Neutrophil (primary cell): ENCODE results near the gene SOX18.

Experiments used
- H3K27ac ChIP-seq: fragments of 200-600 bp; sonication (generic); 2 replicates; pipeline ENCODE4 v1.5.1; 2016; ENCODE audit warnings: mild to moderate bottlenecking, moderate library complexity
- H3K27me3 ChIP-seq: fragments of 200-600 bp; sonication (generic); 2 replicates; pipeline ENCODE4 v1.6.0; 2016; ENCODE audit warnings: mild to moderate bottlenecking
- H3K36me3 ChIP-seq: fragments of 200-600 bp; sonication (generic); 2 replicates; pipeline ENCODE4 v1.5.1; 2017
- H3K4me1 ChIP-seq, 2 experiments: fragments of 200-600 bp in 1 of 2; sonication (generic) in 1 of 2; 1 replicate in 1 of 2; 2 replicates in 1 of 2; pipeline versions ENCODE4 v1.5.1 to v1.6.1; 2013 to 2016; ENCODE audit warnings: low read depth in 1 of 2, low read length in 1 of 2, mild to moderate bottlenecking in 1 of 2, moderate library complexity in 1 of 2; ENCODE audit not compliant: control insufficient read depth in 1 of 2, insufficient read depth in 1 of 2
- H3K4me3 ChIP-seq, 2 experiments: fragments of 200-600 bp in 1 of 2; sonication (generic) in 1 of 2; 1 replicate in 1 of 2; 2 replicates in 1 of 2; pipeline ENCODE4 v1.5.1; 2013 to 2016; ENCODE audit warnings: low read depth in 1 of 2, low read length in 1 of 2, mild to moderate bottlenecking in 1 of 2, moderate library complexity in 1 of 2
- H3K9me3 ChIP-seq: fragments of 200-600 bp; sonication (generic); 2 replicates; pipeline ENCODE4 v1.5.1; 2016
- CTCF ChIP-seq: fragments of 200-600 bp; sonication (generic); IDR thresholded peaks from 2 replicates; pipeline ENCODE4 v1.5.1; 2016; ENCODE audit warnings: antibody characterized with exemption

Gene SOX18

GRCh38 chr20:64055396-64055892 lies 6.0 kb upstream of the SOX18 start:
- no peaks in the 10 kb centered on the region for H3K36me3 ChIP-seq
- H3K4me1 ChIP-seq, result peaks cover 16 to 22% of the 10 kb centered on the region in 2 experiments
- no peaks in the 10 kb centered on the region for H3K9me3 ChIP-seq
- peaks cover 75% of the 10 kb centered on the region for H3K27me3 ChIP-seq
- no peak for TF ChIP-seq CTCF
- H3K4me3 ChIP-seq, result no peak overlapping the region
- no peak overlapping the region for H3K27ac ChIP-seq

DNA sequence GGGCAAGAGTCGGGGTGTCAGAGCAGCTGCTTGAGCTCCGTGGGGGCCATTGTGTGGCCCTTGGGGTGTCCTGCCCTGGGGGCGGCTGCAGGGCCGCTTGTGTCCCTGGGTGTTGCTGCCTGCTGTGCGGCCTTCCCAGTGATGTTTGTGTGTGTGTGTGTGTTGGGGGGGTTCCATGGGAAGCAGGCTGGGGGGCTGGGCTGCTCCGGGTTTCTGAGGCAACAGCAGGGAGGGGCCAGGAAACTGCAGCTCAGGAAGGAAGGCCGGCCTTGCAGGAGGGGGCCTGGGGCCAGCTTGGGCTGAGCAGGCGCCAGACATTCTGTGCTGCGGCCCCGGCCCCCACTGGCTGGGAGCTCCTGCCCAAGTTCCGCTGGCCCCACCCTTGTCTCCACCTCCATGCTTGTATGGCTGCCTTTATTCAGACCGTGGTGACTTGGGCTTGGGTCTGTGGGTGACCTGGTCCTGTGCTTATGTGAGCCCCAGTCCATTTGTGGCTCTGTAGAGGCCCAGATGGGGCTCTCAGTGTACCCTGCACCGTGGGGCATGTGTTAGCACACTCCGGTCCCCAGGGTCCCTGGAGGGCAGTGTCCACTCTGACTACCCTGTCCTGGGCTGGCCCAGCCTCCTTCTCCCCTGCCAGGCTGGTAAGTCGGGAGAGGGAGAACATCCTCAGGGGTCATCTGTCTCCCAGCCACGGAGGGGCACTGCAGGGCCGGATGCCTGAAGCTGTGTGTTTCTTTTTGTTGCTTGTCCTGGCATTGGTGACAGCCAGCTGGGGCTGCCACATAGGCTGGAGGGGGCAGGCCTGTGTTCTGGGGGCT lies 4.6 kb upstream of the SOX18 start:
- H3K27ac ChIP-seq, result no peak overlapping the region
- no peaks in the 10 kb centered on the region for H3K36me3 ChIP-seq
- H3K4me3 ChIP-seq, result no peak overlapping the region
- no peaks in the 10 kb centered on the region for H3K9me3 ChIP-seq
- H3K4me1 ChIP-seq, result peaks cover 16 to 29% of the 10 kb centered on the region in 2 experiments
- peaks cover 89% of the 10 kb centered on the region for H3K27me3 ChIP-seq
- TF ChIP-seq CTCF, result no peak

- no peaks in the 10 kb centered on the region for H3K36me3 ChIP-seq
- no peak overlapping the region for H3K4me3 ChIP-seq
- no peak for TF ChIP-seq CTCF
- H3K27me3 ChIP-seq, result peaks cover 97% of the 10 kb centered on the region
- no peak overlapping the region for H3K27ac ChIP-seq
- no peaks in the 10 kb centered on the region for H3K9me3 ChIP-seq
- peaks cover 16 to 32% of the 10 kb centered on the region in 2 experiments for H3K4me1 ChIP-seq
Observed at GRCh38 chr20:64052987-64053840, 3.8 kb upstream of the SOX18 start.

GRCh38 chr20:64052326-64052722 lies 2.9 kb upstream of the SOX18 start:
- peaks cover 12 to 24% of the 10 kb centered on the region in 2 experiments for H3K4me1 ChIP-seq
- H3K27me3 ChIP-seq, result peaks cover 98% of the 10 kb centered on the region
- no peak overlapping the region for H3K4me3 ChIP-seq
- H3K36me3 ChIP-seq, result no peaks in the 10 kb centered on the region
- TF ChIP-seq CTCF, result no peak
- no peak overlapping the region for H3K27ac ChIP-seq
- no peaks in the 10 kb centered on the region for H3K9me3 ChIP-seq

- peaks cover 10 to 20% of the 10 kb centered on the region in 2 experiments for H3K4me1 ChIP-seq
- no peak overlapping the region for H3K27ac ChIP-seq
- no peak for TF ChIP-seq CTCF
- no peaks in the 10 kb centered on the region for H3K36me3 ChIP-seq
- no peaks in the 10 kb centered on the region for H3K9me3 ChIP-seq
- peaks cover 98% of the 10 kb centered on the region for H3K27me3 ChIP-seq
- no peak overlapping the region for H3K4me3 ChIP-seq
Observed at GRCh38 chr20:64051561-64052325, 2.3 kb upstream of the SOX18 start.
